Ascending aorta (tissue), 2 donors: ENCODE results near the gene KLB. TPM values are rescaled to one million over a fixed set of nuclear protein-coding genes. Genes with fewer than 3 reads are reported as not detected.
A peak's percentile ranks its signal among the peaks of the same experiment; 100 is the strongest.
"Not testable (repeated sequence)": the region's sequence is repeated elsewhere in the genome, so short reads cannot be mapped to it uniquely, and the experiment has no call there.

Experiments
- DNase-seq, 2 donors: peaks; one replicate each; pipeline ENCODE4 v3.0.0-alpha.2; 2019; ENCODE audit warnings: low spot score in 2 of 2
- H3K27ac ChIP-seq, 2 donors: fragments of 200-600 bp; sonication (generic); one replicate each; pipeline ENCODE4 v1.5.1; 2016 to 2017; ENCODE audit warnings: mild to moderate bottlenecking in 1 of 2
- H3K27me3 ChIP-seq: fragments of 200-600 bp; sonication (generic); one replicate; pipeline ENCODE4 v1.5.1; 2017
- H3K36me3 ChIP-seq, 2 donors: fragments of 200-600 bp; sonication (generic); one replicate each; pipeline ENCODE4 v1.5.1; 2016
- H3K4me1 ChIP-seq, 2 donors: fragments of 200-600 bp; sonication (generic); one replicate each; pipeline ENCODE4 v1.5.1; 2016 to 2017; ENCODE audit warnings: mild to moderate bottlenecking in 1 of 2
- H3K4me3 ChIP-seq, 2 donors: fragments of 200-600 bp; sonication (generic); one replicate each; pipeline ENCODE4 v1.5.1; 2016 to 2017; ENCODE audit warnings: mild to moderate bottlenecking in 1 of 2
- H3K9me3 ChIP-seq, 2 donors: fragments of 200-600 bp; sonication (generic); one replicate each; pipeline ENCODE4 v1.5.1; 2016
- CTCF ChIP-seq, 3 experiments: fragments of 200-600 bp in 2 of 3; fragments of 450-650 bp in 1 of 3; sonication (generic) in 2 of 3; IDR thresholded peaks; one replicate each; pipeline ENCODE4 v1.5.1; 2016 to 2019; ENCODE audit warnings: antibody characterized with exemption in 3 of 3, mild to moderate bottlenecking in 1 of 3, moderate library complexity in 1 of 3
- intact Hi-C: fragments of 100-400 bp; cut with DNase I; formaldehyde crosslinking; loops from one replicate; pipeline ENCODE4 v1.15.1; 2023
- total RNA-seq: library from RNA; depleted of rRNA; stranded (reverse); fragments of >200 nt; gene quantifications from one replicate; pipeline ENCODE4 v1.1.0, GENCODE V29; 2016

Gene KLB
- total RNA-seq, 1 donor from 2014 or later: not detected

GRCh38 chr4:39384563-39384962 lies 22.2 kb upstream of the KLB start:
- DNase-seq: no peak
- Histone ChIP-seq H3K27ac (no peak overlapping the region), H3K4me3 (no peak overlapping the region), H3K4me1 (no peaks in the 10 kb centered on the region), H3K27me3 (no peaks in the 10 kb centered on the region), H3K9me3 (no peaks in the 10 kb centered on the region), H3K36me3 (no peaks in the 10 kb centered on the region)
- no peak for TF ChIP-seq CTCF (IDR thresholded peaks at IDR 0.05)
- intact Hi-C loops: no loop called here

GRCh38 chr4:39390603-39391002 lies 16.1 kb upstream of the KLB start:
- Histone ChIP-seq H3K9me3 (no peaks in the 10 kb centered on the region), H3K27me3 (no peaks in the 10 kb centered on the region), H3K4me1 (no peaks in the 10 kb centered on the region), H3K36me3 (no peaks in the 10 kb centered on the region), H3K4me3 (no peak overlapping the region), H3K27ac (no peak overlapping the region)
- no peak for TF ChIP-seq CTCF (IDR thresholded peaks at IDR 0.05)
- intact Hi-C loops: no loop called here
- no peak for DNase-seq

GRCh38 chr4:39394706-39395105 lies 12.0 kb upstream of the KLB start:
- Histone ChIP-seq H3K36me3 (no peaks in the 10 kb centered on the region), H3K27ac (no peak overlapping the region), H3K4me3 (no peak overlapping the region), H3K4me1 (no peaks in the 10 kb centered on the region), H3K9me3 (no peaks in the 10 kb centered on the region), H3K27me3 (no peaks in the 10 kb centered on the region)
- DNase-seq: no peak
- TF ChIP-seq CTCF (IDR thresholded peaks at IDR 0.05): no peak
- intact Hi-C loops: no loop called here

- intact Hi-C loops, H3K4me3 ChIP-seq, H3K36me3 ChIP-seq, H3K9me3 ChIP-seq, H3K4me1 ChIP-seq, DNase-seq, H3K27me3 ChIP-seq, H3K27ac ChIP-seq: not testable (repeated sequence)
These were observed 5.1 kb upstream of the KLB start for GRCh38 chr4:39401640-39402039.

GRCh38 chr4:39407584-39407885 lies 805 bp downstream of the KLB start:
- no peaks in the 10 kb centered on the region for H3K27me3 ChIP-seq
- H3K27ac ChIP-seq: no peak overlapping the region
- intact Hi-C loops: no loop called here
- no peaks in the 10 kb centered on the region for H3K9me3 ChIP-seq
- TF ChIP-seq CTCF (IDR thresholded peaks at IDR 0.05): no peak
- H3K4me1 ChIP-seq: no peaks in the 10 kb centered on the region
- H3K4me3 ChIP-seq: no peak overlapping the region
- H3K36me3 ChIP-seq: no peaks in the 10 kb centered on the region
- no peak for DNase-seq

- intact Hi-C loops: no loop called here
- no peaks in the 10 kb centered on the region for H3K27me3 ChIP-seq
- DNase-seq: no peak
- TF ChIP-seq CTCF (IDR thresholded peaks at IDR 0.05): peak in 1 of 3 experiments; percentile 18
- H3K27ac ChIP-seq: no peak overlapping the region
- no peaks in the 10 kb centered on the region for H3K4me1 ChIP-seq
- no peaks in the 10 kb centered on the region for H3K36me3 ChIP-seq
- H3K4me3 ChIP-seq: no peak overlapping the region
- H3K9me3 ChIP-seq: no peaks in the 10 kb centered on the region
These were observed 3.7 kb downstream of the KLB start for GRCh38 chr4:39410415-39410814.

- H3K27me3 ChIP-seq, H3K4me3 ChIP-seq, H3K27ac ChIP-seq, DNase-seq, H3K36me3 ChIP-seq, H3K9me3 ChIP-seq, H3K4me1 ChIP-seq, intact Hi-C loops: not testable (repeated sequence)
These were observed 4.8 kb downstream of the KLB start for GRCh38 chr4:39411561-39411960.
